ENCODE results near the gene MAP1S. TPM values are rescaled to one million over a fixed set of nuclear protein-coding genes. Genes with fewer than 3 reads are reported as not detected.
"Not testable (repeated sequence)": the region's sequence is repeated elsewhere in the genome, so short reads cannot be mapped to it uniquely, and the experiment has no call there.

The MAP1S gene
- total RNA-seq, 2 donors from 2014 or later, result 50.8 to 57.0 TPM

DNA sequence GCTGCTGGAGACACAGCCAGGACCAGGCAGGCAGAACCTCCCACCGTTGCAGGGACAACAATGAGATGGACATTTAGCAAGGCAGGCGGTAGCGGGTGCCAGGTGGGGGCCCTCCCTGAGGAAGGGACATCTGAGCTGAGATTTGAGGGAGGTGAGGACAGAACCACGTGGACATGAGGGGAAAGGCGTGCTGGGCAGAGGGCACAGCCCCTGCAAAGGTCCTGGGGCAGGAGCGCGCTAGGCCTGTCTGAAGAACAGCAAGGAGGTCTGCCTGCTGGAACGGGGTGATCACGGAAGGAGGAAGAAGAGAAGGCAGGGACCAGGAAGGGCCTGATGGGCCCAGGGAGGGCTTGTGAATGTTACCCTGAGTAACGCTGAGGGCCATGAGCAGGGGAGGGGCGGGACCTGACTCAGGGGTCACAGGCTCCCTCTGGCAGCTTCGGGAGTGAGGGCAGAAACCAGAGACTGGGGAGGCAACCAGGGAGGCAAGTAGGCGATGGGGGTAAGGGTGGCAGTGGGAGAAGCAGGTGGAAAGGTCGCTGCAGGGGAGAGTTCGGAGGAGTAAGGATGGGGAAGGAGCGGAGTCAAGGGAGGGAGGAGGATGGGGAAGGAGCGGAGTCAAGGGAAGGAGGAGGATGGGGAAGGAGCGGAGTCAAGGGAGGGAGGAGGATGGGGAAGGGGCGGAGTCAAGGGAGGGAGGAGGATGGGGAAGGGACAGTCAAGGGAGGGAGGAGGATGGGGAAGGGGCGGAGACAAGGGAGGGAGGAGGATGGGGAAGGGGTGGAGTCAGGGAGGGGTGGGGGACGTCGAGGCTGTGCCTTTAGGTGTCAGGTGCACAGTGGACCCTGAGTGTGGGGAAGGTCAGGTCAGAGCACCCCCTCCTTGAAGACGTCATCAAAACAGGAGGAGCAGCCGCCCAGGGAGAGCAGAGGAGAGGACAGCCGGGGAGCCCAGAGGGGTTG is 60.0 kb downstream of the MAP1S start:
- no peak for DNase-seq (ENCODE audit: low spot score)
- intact Hi-C loops (cut with DNase I), result no loop called here

DNA sequence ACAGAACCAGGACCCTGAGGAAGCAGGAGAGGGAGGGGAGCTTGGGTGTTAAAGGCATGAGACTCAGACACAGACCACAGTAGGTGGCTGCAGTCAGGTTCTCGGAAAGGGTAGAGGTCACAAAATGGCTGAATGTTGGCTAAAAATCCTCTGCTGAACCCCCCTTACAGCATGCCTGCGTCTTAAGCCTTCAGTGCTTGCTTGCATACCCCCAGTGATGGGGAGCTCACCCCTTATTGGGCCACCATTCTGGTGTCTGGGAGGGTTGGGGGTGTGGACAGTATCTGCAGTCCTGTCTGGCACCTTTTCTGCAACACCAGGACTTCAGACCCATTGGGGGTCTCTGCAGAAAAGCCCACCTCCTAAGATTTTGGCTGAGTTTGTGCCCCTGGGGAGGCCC is 61.5 kb downstream of the MAP1S start:
- no peak for DNase-seq (ENCODE audit: low spot score)
- intact Hi-C loops (cut with DNase I), result no loop called here

- DNase-seq (ENCODE audit: low spot score); intact Hi-C loops (cut with DNase I): not testable (repeated sequence)
Measured at GRCh38 chr19:17783721-17784120, 64.4 kb downstream of the MAP1S start.

Other genes with a start within 250 kb of the MAP1S start
- 10 to 100 TPM; 11.1 to 14.4 TPM for gene SLC27A1, start 249.0 kb upstream of the MAP1S start, total RNA-seq
- gene PGLS, start 207.8 kb upstream of the MAP1S start, total RNA-seq, result 10 to 100 TPM; 39.8 to 48.7 TPM
- 10 to 100 TPM; 69.1 to 86.7 TPM for gene COLGALT1, start 163.8 kb upstream of the MAP1S start, total RNA-seq
- under 1 TPM; 0.14 to 0.60 TPM for gene UNC13A, start 31.1 kb upstream of the MAP1S start, total RNA-seq
- 1 to 10 TPM; 2.0 to 2.1 TPM for gene FCHO1, start 32.0 kb downstream of the MAP1S start, total RNA-seq
- gene B3GNT3, start 75.7 kb downstream of the MAP1S start, total RNA-seq, result under 1 TPM in 1 of 2 donors, not detected in 1; 0.28 TPM
- gene INSL3, start 102.0 kb downstream of the MAP1S start, total RNA-seq, result not detected
- gene JAK3, start 128.5 kb downstream of the MAP1S start, total RNA-seq, result 1 to 10 TPM; 6.6 to 8.8 TPM
- gene RPL18A, start 140.4 kb downstream of the MAP1S start, total RNA-seq, result 1,000 to 10,000 TPM; 1,284 to 1,308 TPM
- gene SLC5A5, start 152.5 kb downstream of the MAP1S start, total RNA-seq, result not detected
- 10 to 100 TPM; 48.5 to 73.0 TPM for gene CCDC124, start 213.5 kb downstream of the MAP1S start, total RNA-seq
- under 1 TPM in 1 of 2 donors, not detected in 1; 0.33 TPM for gene KCNN1, start 247.6 kb downstream of the MAP1S start, total RNA-seq